Gastrocnemius medialis (tissue), 4 donors: Measurements from ENCODE around the gene IL1RAP. TPM values are rescaled to one million over a fixed set of nuclear protein-coding genes. Genes with fewer than 3 reads are reported as not detected.

Experiments used
- ATAC-seq, 2 donors: fragments of 150-250 bp; one replicate each; pipeline ENCODE4 v1.9.1; 2016
- DNase-seq, 2 donors: peaks; one replicate each; pipeline ENCODE4 v3.0.0-alpha.2; 2019
- H3K27ac ChIP-seq, 4 donors: fragments of 200-600 bp; sonication (generic); 1 replicate in 1 of 4; 2 replicates in 3 of 4; pipeline ENCODE4 v1.5.1; 2016 to 2018; ENCODE audit warnings: mild to moderate bottlenecking in 2 of 4, moderate library complexity in 1 of 4
- H3K27me3 ChIP-seq, 3 donors: fragments of 200-600 bp; sonication (generic) in 2 of 3; 1 replicate in 1 of 3; 2 replicates in 2 of 3; pipeline versions ENCODE4 v1.5.1 to v1.6.0; 2016 to 2019; ENCODE audit warnings: mild to moderate bottlenecking in 1 of 3, moderate library complexity in 1 of 3
- H3K36me3 ChIP-seq, 2 donors: fragments of 200-600 bp; sonication (generic) in 1 of 2; one replicate each; pipeline ENCODE4 v1.5.1; 2017 to 2018
- H3K4me1 ChIP-seq, 2 donors: fragments of 200-600 bp; sonication (generic) in 1 of 2; one replicate each; pipeline ENCODE4 v1.5.1; 2016 to 2017; ENCODE audit warnings: mild to moderate bottlenecking in 2 of 2
- H3K4me3 ChIP-seq, 4 donors: fragments of 200-600 bp; sonication (generic) in 3 of 4; 1 replicate in 1 of 4; 2 replicates in 3 of 4; pipeline ENCODE4 v1.5.1; 2016 to 2019; ENCODE audit warnings: mild to moderate bottlenecking in 2 of 4
- H3K9me3 ChIP-seq, 3 donors: fragments of 200-600 bp; sonication (generic) in 2 of 3; 1 replicate in 1 of 3; 2 replicates in 2 of 3; pipeline ENCODE4 v1.5.1; 2016 to 2019
- POLR2A ChIP-seq, 2 donors: fragments of 450-650 bp; IDR thresholded peaks; one replicate each; pipeline ENCODE4 v1.6.1; 2017; ENCODE audit warnings: antibody characterized with exemption in 2 of 2, mild to moderate bottlenecking in 2 of 2, moderate library complexity in 2 of 2
- in situ Hi-C, 4 donors: fragments of 200-750 bp; cut with MboI; loops; one replicate each; pipeline versions ENCODE4 v1.15.0 to v1.8.0; 2017; ENCODE audit warnings: low sequenced_read_pairs in 4 of 4
- intact Hi-C: fragments of 100-400 bp; cut with DNase I; formaldehyde crosslinking; loops from one replicate; pipeline ENCODE4 v1.15.1; 2023; ENCODE audit warnings: low total_unique reads
- total RNA-seq, 4 donors: library from RNA; depleted of rRNA; stranded (reverse); fragments of >200 nt; gene quantifications; one replicate each; pipeline versions ENCODE4 v1.1.0 to v1.2.3, GENCODE V29; 2016
- TF ChIP-seq, protein P1 (sequence below), 5 experiments: fragments of 450-650 bp in 3 of 5; fragments of 200-600 bp in 2 of 5; sonication (generic) in 2 of 5; IDR thresholded peaks in 4 of 5; conservative IDR thresholded peaks in 1 of 5; 1 replicate in 4 of 5; 2 replicates in 1 of 5; pipeline ENCODE4 v1.5.1; 2016 to 2019; ENCODE audit warnings: antibody characterized with exemption in 5 of 5, mild to moderate bottlenecking in 3 of 5, moderate library complexity in 3 of 5

The IL1RAP gene
- total RNA-seq, 4 donors from 2014 or later: 1.1 to 3.3 (median 2.6) TPM

GRCh38 chr3:190533511-190534281 is 19.8 kb downstream of the IL1RAP start:
- no peaks in the 10 kb centered on the region for H3K27me3 ChIP-seq
- in situ Hi-C loops: no loop called here
- peak; percentile 8 to 45 for DNase-seq

GRCh38 chr3:190534386-190534785 is 20.5 kb downstream of the IL1RAP start:
- DNase-seq (no peak), ATAC-seq (no peak)
- intact Hi-C loops (no loop called here), in situ Hi-C loops (no loop called here)
- no peaks in the 10 kb centered on the region for H3K27me3 ChIP-seq
- H3K36me3 ChIP-seq: no peaks in the 10 kb centered on the region
- H3K9me3 ChIP-seq: no peaks in the 10 kb centered on the region
- H3K4me1 ChIP-seq: peaks cover 7 to 9% of the 10 kb centered on the region in 2 donors
- TF ChIP-seq, protein P1, sequence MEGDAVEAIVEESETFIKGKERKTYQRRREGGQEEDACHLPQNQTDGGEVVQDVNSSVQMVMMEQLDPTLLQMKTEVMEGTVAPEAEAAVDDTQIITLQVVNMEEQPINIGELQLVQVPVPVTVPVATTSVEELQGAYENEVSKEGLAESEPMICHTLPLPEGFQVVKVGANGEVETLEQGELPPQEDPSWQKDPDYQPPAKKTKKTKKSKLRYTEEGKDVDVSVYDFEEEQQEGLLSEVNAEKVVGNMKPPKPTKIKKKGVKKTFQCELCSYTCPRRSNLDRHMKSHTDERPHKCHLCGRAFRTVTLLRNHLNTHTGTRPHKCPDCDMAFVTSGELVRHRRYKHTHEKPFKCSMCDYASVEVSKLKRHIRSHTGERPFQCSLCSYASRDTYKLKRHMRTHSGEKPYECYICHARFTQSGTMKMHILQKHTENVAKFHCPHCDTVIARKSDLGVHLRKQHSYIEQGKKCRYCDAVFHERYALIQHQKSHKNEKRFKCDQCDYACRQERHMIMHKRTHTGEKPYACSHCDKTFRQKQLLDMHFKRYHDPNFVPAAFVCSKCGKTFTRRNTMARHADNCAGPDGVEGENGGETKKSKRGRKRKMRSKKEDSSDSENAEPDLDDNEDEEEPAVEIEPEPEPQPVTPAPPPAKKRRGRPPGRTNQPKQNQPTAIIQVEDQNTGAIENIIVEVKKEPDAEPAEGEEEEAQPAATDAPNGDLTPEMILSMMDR (IDR thresholded peaks at IDR 0.05 in 4 of 5, conservative IDR thresholded peaks at IDR 0.05 in 1 of 5): no peak
- TF ChIP-seq POLR2A (IDR thresholded peaks at IDR 0.05): no peak
- H3K4me3 ChIP-seq: no peak overlapping the region
- H3K27ac ChIP-seq: no peak overlapping the region

More at GRCh38 chr3:190533511-190534281, 19.8 kb downstream of the IL1RAP start:
- Histone ChIP-seq H3K9me3 (no peaks in the 10 kb centered on the region), H3K27ac (peak overlapping the region in 1 of 4 donors; percentile 43), H3K4me1 (peaks cover 7 to 9% of the 10 kb centered on the region in 2 donors), H3K4me3 (no peak overlapping the region), H3K36me3 (no peaks in the 10 kb centered on the region)
- intact Hi-C loops: loop anchor here (1.0 kb wide), 1 partner anchor 30 kb away; no protein-coding TSS in a partner anchor
- peak; percentile 62 to 73 for ATAC-seq
- TF ChIP-seq, protein P1 (IDR thresholded peaks at IDR 0.05 in 4 of 5, conservative IDR thresholded peaks at IDR 0.05 in 1 of 5): no peak
- TF ChIP-seq POLR2A (IDR thresholded peaks at IDR 0.05): no peak

- intact Hi-C loops (no loop called here), in situ Hi-C loops (no loop called here)
- peaks cover 7 to 9% of the 10 kb centered on the region in 2 donors for H3K4me1 ChIP-seq
- H3K9me3 ChIP-seq: no peaks in the 10 kb centered on the region
- H3K27me3 ChIP-seq: no peaks in the 10 kb centered on the region
- DNase-seq (no peak), ATAC-seq (no peak)
- no peak for TF ChIP-seq POLR2A (IDR thresholded peaks at IDR 0.05)
- TF ChIP-seq, protein P1 (IDR thresholded peaks at IDR 0.05 in 4 of 5, conservative IDR thresholded peaks at IDR 0.05 in 1 of 5): no peak
- no peak overlapping the region for H3K27ac ChIP-seq
- H3K36me3 ChIP-seq: no peaks in the 10 kb centered on the region
- no peak overlapping the region for H3K4me3 ChIP-seq
Observed at GRCh38 chr3:190534986-190535385, 21.1 kb downstream of the IL1RAP start.

DNA sequence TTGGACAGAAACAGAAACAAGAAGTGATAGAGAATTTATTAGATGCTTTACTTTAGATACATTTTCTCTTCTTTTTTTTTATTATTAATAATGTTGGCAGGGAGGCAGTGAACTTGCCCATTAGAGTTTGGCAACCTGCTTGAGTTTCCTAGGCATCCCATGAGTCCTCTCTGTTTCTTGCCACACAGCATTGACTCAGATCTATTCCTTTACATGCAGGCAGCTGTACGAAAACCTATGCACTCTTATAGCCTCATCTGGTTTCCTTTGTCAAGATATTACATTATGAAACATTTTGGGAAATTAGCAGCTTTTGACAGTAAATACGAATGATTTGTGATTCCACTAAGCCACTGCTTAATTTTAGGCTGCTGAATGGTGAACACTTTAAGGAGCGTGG is 23.3 kb downstream of the IL1RAP start:
- in situ Hi-C loops: no loop called here
- H3K9me3 ChIP-seq: no peaks in the 10 kb centered on the region
- peaks cover 7 to 9% of the 10 kb centered on the region in 2 donors for H3K4me1 ChIP-seq
- TF ChIP-seq, protein P1 (IDR thresholded peaks at IDR 0.05 in 4 of 5, conservative IDR thresholded peaks at IDR 0.05 in 1 of 5): no peak
- no peak for TF ChIP-seq POLR2A (IDR thresholded peaks at IDR 0.05)
- no peaks in the 10 kb centered on the region for H3K36me3 ChIP-seq
- no peak for DNase-seq
- no peaks in the 10 kb centered on the region for H3K27me3 ChIP-seq
- ATAC-seq: no peak
- H3K27ac ChIP-seq: no peak overlapping the region
- intact Hi-C loops: no loop called here
- no peak overlapping the region for H3K4me3 ChIP-seq
